ENCODE measurements around the gene DPP6. TPM values are rescaled to one million over a fixed set of nuclear protein-coding genes. Genes with fewer than 3 reads are reported as not detected.

The DPP6 gene
- total RNA-seq, 1 experiment from 2014 or later = 0.91 TPM

GRCh38 chr7:154858836-154859537 lies 806.8 kb downstream of the DPP6 start:
- no peak for DNase-seq (ENCODE audit: low read depth)

GRCh38 chr7:154859747-154860620 lies 807.8 kb downstream of the DPP6 start:
- DNase-seq (ENCODE audit: low read depth) = no peak

- no peak for DNase-seq (ENCODE audit: low read depth)
These were observed 808.6 kb downstream of the DPP6 start for GRCh38 chr7:154860621-154861375.

GRCh38 chr7:154861589-154861988 lies 809.4 kb downstream of the DPP6 start:
- no peak for DNase-seq (ENCODE audit: low read depth)

- no peak for DNase-seq (ENCODE audit: low read depth)
These were observed 810.1 kb downstream of the DPP6 start for GRCh38 chr7:154862153-154862791.

GRCh38 chr7:154863766-154864522 lies 811.7 kb downstream of the DPP6 start:
- no peak for DNase-seq (ENCODE audit: low read depth)

- no peak for DNase-seq (ENCODE audit: low read depth)
These were observed 812.3 kb downstream of the DPP6 start for GRCh38 chr7:154864523-154864891.

GRCh38 chr7:154865984-154866685 lies 813.9 kb downstream of the DPP6 start:
- no peak for DNase-seq (ENCODE audit: low read depth)

GRCh38 chr7:154867068-154867467 lies 814.9 kb downstream of the DPP6 start:
- no peak for DNase-seq (ENCODE audit: low read depth)

GRCh38 chr7:154868921-154869320 lies 816.7 kb downstream of the DPP6 start:
- no peak for DNase-seq (ENCODE audit: low read depth)

GRCh38 chr7:154869436-154869835 lies 817.2 kb downstream of the DPP6 start:
- DNase-seq (ENCODE audit: low read depth) = no peak

- DNase-seq (ENCODE audit: low read depth) = no peak
These were observed 819.3 kb downstream of the DPP6 start for GRCh38 chr7:154871507-154871906.

- DNase-seq (ENCODE audit: low read depth) = no peak
These were observed 819.9 kb downstream of the DPP6 start for GRCh38 chr7:154871928-154872750.

GRCh38 chr7:154872811-154873499 lies 820.8 kb downstream of the DPP6 start:
- no peak for DNase-seq (ENCODE audit: low read depth)

GRCh38 chr7:154873500-154874121 lies 821.4 kb downstream of the DPP6 start:
- no peak for DNase-seq (ENCODE audit: low read depth)

GRCh38 chr7:154874409-154875113 lies 822.4 kb downstream of the DPP6 start:
- DNase-seq (ENCODE audit: low read depth) = peak; percentile 53

GRCh38 chr7:154875297-154875696 lies 823.1 kb downstream of the DPP6 start:
- DNase-seq (ENCODE audit: low read depth) = no peak

- no peak for DNase-seq (ENCODE audit: low read depth)
These were observed 824.3 kb downstream of the DPP6 start for GRCh38 chr7:154876516-154876915.

Data from Daoy (cell line).